Activated naive CD4-positive, alpha-beta T cell treated with Interleukin-2 at 50 U/mL for 16 hours (primary cell): ENCODE results near the gene AHNAK2.
"Not testable (repeated sequence)": the region's sequence is repeated elsewhere in the genome, so short reads cannot be mapped to it uniquely, and the experiment has no call there.

ENCODE experiments used
- DNase-seq: peaks from one replicate; pipeline ENCODE4 v3.0.0-alpha.2; 2020

Gene AHNAK2

DNA sequence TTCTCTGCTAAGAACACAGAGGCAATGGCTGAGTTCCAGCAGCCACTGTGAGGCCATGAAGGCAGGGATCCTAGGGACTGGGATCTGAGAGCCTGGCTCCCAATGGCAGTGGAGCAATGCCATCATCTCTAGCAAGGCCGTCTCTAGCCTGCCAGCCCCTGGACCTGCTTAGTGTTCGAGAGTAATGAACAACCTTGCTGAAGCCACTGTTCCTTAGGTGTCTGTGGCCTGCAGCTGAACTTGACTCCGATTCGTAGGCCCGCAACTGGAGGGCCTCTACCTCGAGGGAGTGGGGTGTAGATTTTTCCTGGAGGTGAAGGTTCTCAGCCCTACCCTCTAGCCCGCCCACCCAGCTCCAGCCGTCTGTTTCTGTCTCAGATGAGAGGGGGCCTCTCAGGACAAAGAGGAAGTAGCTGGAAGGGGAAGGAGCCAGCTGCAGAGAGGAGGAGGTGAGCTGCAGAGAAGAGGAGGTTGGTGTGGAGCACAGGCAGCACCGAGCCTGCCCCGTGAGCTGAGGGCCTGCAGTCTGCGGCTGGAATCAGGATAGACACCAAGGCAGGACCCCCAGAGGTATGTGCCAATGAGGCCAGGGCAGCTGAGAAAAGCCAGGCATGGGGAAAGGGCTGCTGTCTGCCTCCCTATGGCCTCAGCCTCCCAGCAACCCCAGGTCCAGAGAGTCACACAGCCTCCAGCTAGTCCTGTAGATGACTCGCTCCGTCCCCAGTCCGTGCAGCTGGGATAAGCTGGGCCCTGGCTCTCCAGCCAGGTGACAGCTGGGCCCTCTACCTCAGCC, 53.6 kb downstream of the AHNAK2 start, which contains the start of gene PLD4:
TSS of gene PLD4 (plus strand) at position 459 of the 793 bp plus-strand sequence. CDS start 2,262 bp downstream, outside the sequence.
- DNase-seq = no peak

DNA sequence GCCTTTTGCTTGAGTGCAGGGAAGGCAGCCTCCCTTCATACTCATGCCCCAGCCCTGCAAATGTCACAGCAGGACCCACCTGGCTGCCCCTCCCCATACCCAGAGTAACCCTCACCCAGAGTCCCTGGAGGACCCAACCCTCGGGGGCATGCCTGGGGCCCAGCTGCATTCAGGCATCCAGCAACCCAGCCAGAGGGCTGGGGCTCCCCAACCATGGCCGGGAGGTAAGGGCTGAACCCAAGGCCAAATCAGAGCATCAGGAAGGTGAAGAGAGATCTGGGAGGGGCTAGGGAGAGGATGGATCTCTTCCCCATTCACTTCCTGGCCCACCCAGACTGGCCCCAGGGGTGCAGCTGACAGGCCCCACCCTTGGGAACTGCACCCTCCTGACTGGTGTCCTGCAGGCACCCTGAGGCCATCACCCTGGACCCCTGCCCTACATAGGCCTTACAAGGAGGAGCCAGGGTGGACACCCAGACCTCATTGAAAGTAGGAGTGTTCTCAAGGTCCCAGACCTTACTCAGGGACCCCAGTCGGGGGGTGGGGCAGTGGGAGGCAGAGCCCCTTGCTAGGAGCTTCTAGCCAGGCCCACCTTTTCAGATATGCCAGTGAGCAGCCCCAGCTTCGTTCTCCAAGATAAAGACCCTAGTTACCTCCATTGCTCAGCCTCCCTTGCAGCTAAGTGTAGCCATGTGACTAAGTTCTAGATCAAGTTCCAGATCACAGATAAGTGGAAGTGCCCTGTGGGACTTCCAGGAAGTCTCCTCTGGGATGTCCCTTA, 54.3 kb downstream of the AHNAK2 start:
- no peak for DNase-seq

- DNase-seq = no peak
Measured at GRCh38 chr14:104919993-104920315, 58.2 kb downstream of the AHNAK2 start.

GRCh38 chr14:104919152-104919992, 58.8 kb downstream of the AHNAK2 start:
- DNase-seq = not testable (repeated sequence)

GRCh38 chr14:104917993-104918392, 60.2 kb downstream of the AHNAK2 start:
- DNase-seq = no peak

DNA sequence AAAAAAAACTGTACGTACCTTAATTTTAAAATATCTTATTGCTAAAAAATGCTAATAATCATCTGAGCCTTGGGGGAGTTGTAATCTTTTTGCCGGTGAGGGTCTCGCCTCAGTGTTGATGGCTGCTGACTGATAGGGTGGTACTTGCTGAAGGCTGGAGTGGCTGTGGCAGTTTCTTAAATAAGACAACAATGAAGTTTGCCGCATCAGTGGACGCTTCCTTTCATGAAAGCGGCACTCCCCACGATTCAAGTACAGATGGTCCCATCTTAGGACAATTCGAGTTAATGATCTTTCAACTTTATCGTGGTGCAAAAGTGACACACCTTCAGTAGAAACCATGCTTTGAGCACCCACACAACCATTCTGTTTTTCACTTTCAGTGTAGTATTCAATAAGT, 61.1 kb downstream of the AHNAK2 start:
- DNase-seq = no peak

DNA sequence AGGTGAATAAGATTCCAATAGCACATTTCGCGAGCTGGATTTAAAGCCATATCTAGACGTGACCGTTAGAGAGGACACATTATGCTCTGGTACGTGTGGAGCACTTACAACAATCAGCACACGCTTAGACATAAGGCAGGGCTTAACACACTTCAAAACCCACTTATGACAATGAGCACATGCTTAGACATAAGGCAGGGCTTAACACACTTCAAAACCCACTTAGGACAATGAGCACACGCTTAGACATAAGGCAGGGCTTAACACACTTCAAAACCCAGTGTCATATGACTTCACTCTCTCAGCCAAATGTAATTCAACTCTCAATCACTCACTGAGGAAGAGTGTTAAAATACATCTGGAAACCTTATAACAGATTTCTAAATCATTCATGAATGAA, 64.7 kb downstream of the AHNAK2 start:
- no peak for DNase-seq

GRCh38 chr14:104912053-104912452, 66.1 kb downstream of the AHNAK2 start:
- no peak for DNase-seq

- no peak for DNase-seq
Measured at GRCh38 chr14:104908303-104908702, 69.9 kb downstream of the AHNAK2 start.

DNA sequence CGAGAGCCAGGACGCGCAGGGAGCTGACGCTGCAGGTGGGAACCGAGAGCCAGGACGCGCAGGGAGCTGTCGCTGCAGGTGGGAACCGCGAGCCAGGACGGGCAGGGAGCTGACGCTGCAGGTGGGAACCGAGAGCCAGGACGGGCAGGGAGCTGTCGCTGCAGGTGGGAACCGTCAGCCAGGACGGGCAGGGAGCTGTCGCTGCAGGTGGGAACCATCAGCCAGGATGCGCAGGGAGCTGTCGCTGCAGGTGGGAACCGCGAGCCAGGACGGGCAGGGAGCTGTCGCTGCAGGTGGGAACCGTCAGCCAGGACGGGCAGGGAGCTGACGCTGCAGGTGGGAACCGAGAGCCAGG, 72.6 kb downstream of the AHNAK2 start:
- DNase-seq = not testable (repeated sequence)

DNA sequence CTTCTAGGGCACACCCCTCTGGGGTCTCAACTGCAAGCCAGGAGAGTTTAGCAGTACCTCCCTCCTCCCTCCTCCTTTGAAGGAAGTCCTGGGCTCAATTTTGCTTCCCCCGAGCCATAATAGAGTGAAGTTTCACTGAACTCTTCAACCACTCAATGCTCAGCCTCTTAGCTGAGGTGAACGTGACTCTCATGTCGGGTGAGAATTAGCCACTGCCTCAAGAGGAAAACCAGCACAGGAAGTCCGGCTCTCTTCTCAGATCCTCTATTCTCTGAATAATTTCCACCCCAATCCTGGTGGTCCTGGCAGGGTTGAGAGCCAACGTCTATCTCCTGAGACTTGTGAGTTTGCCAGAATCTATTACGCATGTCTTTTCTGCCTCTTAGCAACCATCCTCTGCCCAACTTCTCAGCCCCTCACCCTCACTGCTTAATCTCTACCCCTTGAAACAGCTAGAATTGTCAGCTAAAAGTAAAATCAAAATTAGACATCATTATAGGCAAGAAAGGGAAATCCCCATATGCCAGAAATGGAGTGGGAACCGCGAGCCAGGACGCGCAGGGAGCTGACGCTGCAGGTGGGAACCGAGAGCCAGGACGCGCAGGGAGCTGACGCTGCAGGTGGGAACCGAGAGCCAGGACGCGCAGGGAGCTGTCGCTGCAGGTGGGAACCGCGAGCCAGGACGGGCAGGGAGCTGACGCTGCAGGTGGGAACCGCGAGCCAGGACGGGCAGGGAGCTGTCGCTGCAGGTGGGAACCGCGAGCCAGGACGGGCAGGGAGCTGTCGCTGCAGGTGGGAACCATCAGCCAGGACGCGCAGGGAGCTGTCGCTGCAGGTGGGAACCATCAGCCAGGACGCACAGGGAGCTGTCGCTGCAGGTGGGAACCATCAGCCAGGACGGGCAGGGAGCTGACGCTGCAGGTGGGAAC, 73.3 kb downstream of the AHNAK2 start:
- DNase-seq = not testable (repeated sequence)

GRCh38 chr14:104903990-104904389, 74.2 kb downstream of the AHNAK2 start:
- DNase-seq = no peak

DNA sequence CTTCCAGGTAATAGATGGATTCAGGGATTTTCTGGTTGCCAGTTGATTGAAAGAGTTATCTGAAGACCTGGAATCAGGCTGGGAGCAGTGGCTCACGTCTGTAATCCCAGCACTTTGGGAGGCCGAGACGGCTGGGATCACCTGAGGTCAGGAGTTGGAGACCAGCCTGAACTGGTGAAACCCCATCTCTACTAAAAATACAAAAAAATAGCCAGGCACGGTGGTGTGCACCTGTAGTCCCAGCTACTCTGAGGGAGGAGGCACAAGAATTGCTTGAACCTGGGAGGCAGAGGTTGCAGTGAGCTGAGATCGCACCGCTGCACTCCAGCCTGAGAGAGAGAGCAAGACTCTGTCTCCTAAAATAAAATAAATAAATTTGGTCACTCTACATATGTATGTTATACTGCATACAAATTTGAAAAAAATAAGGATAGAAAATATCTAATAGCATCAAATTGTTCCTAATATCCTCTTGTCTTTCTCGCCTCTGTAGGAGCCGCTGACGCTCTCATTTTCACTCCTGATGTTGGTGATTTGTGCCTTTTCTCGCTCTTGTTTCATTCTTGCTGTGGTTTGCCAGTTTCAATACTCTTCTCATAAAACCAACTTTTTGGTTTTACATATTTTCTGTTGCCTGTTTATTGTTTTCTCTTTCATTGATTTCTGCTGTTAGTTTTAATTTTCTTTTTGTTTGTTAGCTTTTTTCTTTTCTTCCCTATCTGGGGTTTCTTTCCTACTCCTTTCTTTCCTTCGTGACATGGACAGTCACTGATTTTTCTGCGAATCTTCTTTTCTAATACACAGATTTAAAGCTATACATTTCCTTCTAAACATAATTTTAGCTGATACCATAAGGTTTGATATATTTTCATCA, 77.3 kb downstream of the AHNAK2 start:
- DNase-seq = no peak

DNA sequence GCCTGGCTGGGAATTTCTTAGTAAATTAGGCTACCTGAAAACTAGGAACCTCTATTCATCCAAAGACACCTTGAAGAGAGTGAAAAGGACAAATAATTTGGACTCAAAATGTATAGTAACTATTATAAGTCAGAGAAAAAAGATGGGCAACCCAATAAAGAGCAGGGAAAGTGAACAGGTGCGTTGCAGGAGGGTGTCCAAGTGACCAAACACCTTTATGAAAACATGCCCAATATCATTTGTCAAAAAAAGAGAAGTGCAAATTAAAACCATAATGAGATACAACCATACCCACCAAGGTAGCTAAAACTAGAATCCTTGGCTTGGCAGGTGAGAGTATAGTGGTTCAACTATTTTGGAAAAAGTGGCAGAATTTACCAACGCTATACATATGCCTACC, 78.4 kb downstream of the AHNAK2 start:
- no peak for DNase-seq

DNA sequence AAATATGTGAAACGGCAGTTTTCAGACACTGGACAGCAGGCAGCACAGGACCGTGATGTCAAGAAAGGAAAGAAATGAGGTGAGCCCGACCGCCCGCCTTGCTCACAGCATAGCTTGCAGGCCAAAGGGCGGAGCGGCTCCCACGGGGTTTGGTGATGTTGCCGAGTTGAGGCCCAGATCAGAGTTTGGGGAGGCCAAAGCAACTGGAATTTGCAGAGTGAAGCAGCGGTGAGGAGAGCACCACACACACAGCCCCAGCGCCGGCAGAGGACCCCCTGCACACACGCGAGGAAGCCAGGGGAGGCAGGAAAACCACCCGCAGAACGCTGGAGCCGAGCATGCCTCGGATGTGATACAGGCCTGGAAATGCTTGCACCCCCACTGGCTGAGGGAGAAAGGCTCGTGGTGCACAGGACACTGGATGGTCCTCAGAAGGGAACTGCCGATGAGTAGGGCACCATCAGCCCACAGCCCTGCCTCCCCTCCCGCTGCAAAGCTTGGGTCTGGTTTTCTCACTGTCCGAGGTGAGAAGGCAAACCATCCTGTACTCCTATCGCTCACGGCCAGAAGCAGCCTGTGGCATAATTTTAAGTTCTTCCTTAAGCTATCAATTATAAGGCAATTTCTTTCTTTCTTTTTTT, 79.2 kb downstream of the AHNAK2 start:
- no peak for DNase-seq

GRCh38 chr14:104898195-104898558, 80.0 kb downstream of the AHNAK2 start:
- DNase-seq = no peak

GRCh38 chr14:104897330-104898194, 80.6 kb downstream of the AHNAK2 start:
- no peak for DNase-seq

DNA sequence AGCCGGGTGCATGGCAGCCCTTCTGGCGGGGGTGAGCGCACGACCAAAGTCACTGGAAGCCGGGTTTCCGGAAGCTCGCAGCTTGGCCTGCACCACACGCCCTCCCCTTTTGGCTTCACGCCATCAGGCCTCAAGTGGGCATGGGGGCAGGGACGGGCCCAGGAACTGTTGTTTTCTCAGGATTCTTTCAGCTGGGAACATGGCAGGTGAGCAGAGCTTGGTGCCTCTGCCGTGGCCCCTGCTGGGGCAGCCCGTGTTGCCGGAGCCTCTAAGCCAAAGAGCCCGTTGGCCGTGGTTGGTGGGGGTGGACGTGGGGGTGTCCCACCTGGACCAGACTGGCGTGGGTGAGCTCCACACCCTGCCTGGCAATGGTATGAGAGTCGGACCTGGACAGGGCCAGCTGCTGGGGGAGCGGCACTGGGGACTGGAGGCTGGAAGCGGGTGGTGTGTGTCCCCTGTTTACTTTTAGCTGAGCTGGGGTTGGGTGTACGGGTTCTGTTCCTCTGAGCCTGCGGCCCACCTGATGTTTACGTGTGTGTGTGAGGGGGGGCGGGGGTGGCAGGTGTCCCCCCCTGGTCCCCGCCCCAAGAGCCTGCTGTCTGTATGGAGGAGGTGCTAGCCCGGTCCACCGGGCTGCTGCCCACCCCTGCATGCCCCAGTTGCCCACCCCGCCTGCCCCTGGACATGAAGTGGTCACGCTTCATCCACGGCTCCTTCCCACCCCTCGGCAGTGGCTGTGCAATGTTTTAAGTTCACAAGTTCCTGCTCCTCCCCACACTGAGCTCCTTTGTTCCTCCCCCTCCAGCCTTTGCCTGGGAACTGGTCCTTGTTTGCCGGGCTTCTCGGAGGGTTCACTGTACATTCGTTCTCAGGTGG, 82.2 kb downstream of the AHNAK2 start:
- DNase-seq = no peak
